Cerebellar cortex (tissue), 1 donor: ENCODE results near the gene FHIT.
"Not testable (repeated sequence)": the region's sequence is repeated elsewhere in the genome, so short reads cannot be mapped to it uniquely, and the experiment has no call there.

ENCODE experiments used
- DNase-seq: peaks from one replicate; pipeline ENCODE4 v3.0.0-alpha.2; 2015; ENCODE audit warnings: low spot score

Gene FHIT

GRCh38 chr3:59934560-59934959 is 1316.7 kb downstream of the FHIT start:
- DNase-seq, result not testable (repeated sequence)

GRCh38 chr3:59930170-59930569 is 1321.1 kb downstream of the FHIT start:
- DNase-seq, result no peak

DNA sequence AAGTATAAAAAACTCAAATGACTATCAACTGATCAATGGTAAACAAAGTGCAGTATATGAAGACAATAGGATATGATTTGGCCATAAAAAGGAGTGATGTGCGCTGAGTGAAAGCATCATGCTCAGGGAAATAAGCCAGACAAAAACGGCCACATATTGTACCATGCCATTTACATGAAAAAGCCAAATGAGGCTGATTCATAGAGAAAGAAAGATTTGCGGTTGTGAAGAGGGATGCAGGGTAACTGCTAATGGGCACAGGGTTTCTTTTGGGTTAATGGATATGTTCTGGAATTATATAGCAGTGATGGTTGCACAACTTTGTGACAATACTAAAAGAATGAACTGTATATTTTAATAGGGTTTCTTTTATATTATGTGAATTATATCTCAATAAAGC is 1324.2 kb downstream of the FHIT start:
- no peak for DNase-seq

- DNase-seq, result no peak
These were observed 1325.3 kb downstream of the FHIT start for GRCh38 chr3:59925946-59926345.

GRCh38 chr3:59922192-59922591 is 1329.1 kb downstream of the FHIT start:
- DNase-seq, result no peak

DNA sequence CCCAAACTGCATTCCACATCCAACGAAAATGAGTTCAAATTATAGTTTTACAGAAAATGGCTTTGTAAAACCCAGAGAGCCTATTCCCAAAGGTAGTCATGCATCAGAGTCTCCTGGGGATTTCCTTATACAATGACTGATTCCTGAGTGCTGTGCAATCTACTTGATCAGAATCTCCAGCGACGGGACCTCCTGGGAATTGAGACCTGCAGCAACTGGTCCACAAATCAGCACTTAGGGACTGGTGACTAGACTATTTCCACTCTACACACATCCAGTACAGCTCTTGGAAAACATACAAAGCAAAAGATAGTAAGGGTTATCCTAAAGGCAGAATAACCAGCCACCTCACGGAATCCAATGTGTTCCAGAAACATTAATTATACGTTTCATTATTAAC is 1330.4 kb downstream of the FHIT start:
- no peak for DNase-seq

DNA sequence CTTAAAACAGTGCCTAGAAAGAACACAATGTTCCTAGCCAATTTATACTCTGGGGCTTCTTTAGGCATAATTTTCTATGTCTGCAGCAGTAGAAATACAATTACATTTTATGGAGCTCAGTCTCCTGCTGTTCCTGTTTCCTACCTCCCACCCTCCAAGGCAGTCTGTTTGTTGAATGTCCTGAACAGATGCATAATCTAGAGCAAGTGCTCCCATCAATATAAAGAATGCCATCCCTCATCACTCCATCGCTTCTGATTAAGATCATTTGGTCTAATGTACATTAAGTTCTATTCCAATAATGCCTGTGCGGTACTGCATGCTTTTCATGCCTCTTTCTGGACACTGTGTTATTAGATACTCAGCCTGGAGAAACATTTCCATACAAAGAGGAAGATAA is 1331.7 kb downstream of the FHIT start:
- peak; percentile 86 for DNase-seq

- no peak for DNase-seq
These were observed 1337.0 kb downstream of the FHIT start for GRCh38 chr3:59914251-59914650.

DNA sequence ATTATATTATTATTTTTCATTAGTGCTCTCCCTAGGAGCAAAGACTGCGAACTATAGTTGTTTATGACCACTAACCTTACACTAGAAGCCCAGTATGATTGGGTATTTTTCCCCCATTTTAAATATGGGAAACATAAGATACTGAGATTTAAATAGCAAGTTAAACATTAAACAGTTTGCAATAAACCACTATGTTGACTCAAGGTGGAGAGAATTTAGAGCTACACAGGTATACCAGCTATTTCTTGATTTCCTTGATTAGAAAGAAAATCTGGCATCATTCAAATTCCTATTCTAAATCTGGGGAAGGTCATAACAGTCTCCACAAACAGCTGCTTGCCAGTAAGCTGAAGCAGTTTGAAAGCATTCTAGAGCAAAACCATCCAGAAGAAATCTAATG is 1337.6 kb downstream of the FHIT start:
- no peak for DNase-seq

DNA sequence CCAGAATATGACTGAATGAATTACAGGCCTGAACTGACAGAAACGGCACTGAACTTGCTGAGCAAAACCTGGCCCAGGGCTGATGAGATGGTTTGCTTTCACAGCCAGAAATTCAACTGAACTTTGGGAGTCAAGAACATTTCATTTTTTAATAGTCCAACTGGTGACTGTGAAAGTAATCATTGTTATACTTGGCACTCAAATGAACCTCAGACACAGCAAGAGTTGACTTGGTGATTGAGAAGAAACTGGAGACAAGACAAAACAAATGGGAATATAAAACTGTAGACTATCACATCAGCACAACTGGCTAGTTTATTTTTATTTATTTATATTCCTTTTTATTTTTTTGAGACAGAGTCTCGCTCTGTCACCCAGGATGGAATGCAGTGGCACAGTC is 1342.6 kb downstream of the FHIT start:
- no peak for DNase-seq

DNA sequence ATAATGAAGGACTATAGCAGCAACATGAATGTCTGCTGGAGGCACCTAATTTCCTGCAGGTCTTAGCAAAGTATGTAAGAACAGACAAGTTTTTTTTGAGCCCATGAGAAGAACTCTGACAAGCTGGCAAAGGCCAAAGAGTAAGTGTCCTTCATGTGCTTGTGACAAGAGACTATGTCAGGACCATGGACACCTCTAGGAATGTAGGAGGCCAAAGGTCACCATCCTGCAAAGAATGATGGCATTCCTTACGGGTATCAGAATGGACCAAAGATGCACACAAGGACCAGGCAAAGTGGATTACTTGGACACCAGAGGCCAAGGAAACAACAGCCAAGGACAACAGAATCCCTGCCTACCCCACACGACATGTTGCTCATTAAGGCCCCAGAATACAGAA is 1343.0 kb downstream of the FHIT start:
- no peak for DNase-seq

DNA sequence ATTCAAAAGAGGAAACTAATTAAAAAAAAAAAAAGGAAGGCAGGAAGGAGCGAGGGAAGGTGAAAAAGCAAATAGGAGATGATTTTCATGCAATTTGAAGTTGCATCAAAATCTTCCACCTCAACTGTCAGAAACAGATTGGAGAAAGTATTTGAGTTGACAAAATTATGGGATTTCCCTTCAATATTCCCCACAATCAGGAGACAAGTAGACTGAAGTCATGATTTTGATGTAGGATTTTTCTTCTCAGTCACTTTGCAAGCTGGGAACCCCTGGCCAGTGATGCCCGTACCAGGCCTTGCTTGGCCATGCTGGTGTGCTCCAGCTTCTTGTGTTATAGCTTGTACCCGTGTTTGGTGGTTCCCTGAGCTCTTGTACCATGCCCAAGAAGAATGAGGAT is 1347.0 kb downstream of the FHIT start:
- no peak for DNase-seq

- no peak for DNase-seq
These were observed 1352.2 kb downstream of the FHIT start for GRCh38 chr3:59899061-59899460.

DNA sequence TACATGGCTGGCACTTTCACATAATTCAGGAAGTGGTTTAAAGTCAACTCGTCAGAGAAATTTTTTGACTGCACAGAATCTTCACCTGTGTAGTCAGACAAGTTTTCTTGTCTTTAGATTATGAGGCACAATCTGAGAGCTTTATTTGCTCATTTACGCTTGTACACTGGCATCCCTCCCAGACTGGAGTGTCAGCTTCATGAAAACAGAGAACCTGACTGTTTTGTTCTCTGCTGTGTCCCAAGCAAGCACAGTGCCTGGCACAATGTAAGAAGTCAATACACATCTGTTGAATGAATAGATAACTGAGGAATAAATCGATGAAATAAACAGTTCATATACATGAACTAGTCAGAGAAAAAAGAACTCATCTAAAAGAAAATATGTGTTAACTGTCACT is 1355.3 kb downstream of the FHIT start:
- no peak for DNase-seq

DNA sequence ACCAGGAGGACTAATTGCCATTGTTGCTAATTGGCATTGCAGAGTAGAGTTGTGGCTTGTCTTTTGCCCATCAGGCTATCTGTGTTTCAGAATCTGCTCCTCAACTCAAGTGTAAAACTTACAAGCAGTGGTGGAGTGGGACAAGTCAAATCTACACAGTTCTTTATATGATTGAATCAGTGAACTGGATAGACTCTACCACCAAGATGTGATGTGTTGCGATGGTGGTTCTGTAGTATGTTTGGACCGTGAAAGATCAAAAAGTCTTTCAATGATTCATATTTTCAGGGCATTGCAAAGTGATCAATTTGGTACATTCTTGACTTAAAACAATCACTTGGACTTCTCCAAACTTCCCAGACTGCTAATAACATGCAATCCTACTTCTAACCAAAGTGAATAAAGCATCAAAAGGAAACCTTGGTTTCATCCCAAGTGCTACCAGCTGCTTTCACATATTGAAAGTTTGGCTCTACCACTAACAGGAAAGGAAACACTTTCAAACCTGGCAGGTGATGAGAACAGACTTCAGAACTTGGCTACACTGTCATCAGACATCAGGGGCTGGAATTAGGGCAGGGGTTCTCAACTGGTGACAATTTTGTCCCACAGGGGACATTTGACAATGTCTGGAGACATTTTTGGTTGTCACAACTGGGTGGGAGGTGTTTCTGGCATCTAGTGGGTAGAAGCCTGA is 1356.7 kb downstream of the FHIT start:
- peak; percentile 24 for DNase-seq

DNA sequence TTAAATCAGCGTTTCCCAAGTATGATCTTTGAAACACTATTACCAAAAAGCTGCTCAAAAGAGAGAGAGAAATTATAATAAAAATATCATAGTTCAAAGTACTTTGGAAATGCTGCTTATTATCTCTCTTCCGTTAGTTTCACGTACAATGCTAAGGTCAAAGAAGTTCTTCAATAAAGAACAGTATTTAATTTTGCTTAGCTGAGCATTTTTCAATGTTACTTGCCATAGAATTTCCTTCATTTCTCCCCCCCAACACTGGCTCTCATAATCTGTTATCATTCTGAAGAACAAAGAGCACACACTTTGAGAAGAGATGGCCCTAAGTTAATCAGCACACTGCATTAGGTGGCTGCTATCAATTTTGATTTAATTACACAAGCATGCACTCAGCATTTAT is 1360.6 kb downstream of the FHIT start:
- no peak for DNase-seq

DNA sequence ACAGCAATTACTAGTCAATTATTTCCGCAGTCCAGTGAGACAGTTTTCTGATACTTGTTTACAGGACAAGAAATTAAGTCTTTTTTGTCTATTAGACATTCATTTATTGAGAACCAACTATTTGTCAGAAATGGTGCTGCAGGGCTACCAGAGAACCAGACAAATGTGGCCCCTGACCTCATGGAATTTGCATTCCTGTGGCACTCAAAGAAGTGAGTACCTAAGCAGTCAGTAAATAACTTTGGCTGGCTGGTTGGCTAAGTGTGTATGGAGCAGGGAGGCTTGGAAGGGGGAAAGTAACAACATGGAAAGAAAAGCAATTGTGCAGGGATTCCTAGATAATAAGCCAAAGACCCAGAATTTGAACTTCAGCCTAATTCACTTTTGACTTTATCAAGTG is 1364.5 kb downstream of the FHIT start:
- DNase-seq, result no peak

GRCh38 chr3:59885899-59886400 is 1365.3 kb downstream of the FHIT start:
- no peak for DNase-seq

GRCh38 chr3:59885101-59885500 is 1366.2 kb downstream of the FHIT start:
- DNase-seq, result no peak

DNA sequence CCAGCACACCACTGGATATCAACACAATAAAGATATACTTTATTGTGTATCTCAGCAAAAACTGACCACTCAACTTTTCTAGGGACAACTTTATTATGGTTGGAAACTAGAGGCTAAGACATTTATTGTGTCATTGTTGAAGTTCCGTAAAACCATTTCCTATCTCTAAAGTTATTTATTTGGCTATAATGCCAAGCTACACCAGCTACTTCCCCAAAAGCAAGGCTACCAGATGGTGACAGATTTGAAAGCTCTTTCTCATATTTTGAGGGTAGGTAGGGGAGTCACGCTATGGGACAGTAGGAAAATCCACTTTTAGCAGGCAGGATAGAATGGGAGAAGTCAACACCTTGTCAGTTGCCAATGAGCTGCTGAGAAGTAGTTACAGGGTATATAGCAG is 1366.8 kb downstream of the FHIT start:
- no peak for DNase-seq

GRCh38 chr3:59882746-59883145 is 1368.5 kb downstream of the FHIT start:
- peak; percentile 37 for DNase-seq

GRCh38 chr3:59880717-59881116 is 1370.5 kb downstream of the FHIT start:
- no peak for DNase-seq

GRCh38 chr3:59879031-59879581 is 1372.1 kb downstream of the FHIT start:
- no peak for DNase-seq

DNA sequence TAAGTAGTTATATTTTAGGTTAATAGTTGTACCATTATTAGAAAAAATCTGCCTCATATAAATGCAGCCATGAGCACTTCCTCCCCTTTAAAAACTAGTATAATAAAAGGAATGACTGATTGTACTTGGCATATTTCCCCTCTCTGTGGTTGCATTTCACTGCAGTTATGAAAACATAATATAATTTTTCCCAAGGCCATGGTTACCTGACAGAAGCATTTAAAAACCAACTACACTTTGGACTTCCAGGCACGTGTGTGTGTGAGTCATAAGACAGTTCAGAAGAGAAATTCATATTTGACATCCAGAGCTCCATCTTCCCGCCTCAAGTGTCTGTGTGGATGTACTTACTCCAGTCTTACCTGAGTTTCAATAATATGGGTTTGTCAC is 1373.2 kb downstream of the FHIT start:
- DNase-seq, result no peak
